K562 (cell line): ENCODE data around the gene CCDC97. TPM values are rescaled to one million over a fixed set of nuclear protein-coding genes. Genes with fewer than 3 reads are reported as not detected.

ENCODE experiments used
- CC2D1A ChIP-seq: fragments of 450-650 bp; IDR thresholded peaks from 2 replicates; pipeline ENCODE4 v1.6.1; 2017; ENCODE audit warnings: mild to moderate bottlenecking
- CREB3 ChIP-seq: fragments of 450-650 bp; conservative IDR thresholded peaks from 2 replicates; pipeline ENCODE4 v1.6.1; 2016; ENCODE audit warnings: missing genetic modification characterization, low read depth, mild to moderate bottlenecking, missing compliant biosample characterization, moderate library complexity
- CTCF ChIP-seq, 3 experiments: IDR thresholded peaks in 2 of 3; conservative IDR thresholded peaks in 1 of 3; 2 replicates each; pipeline ENCODE4 v1.5.1; 2011 to 2012; ENCODE audit warnings: low read length in 3 of 3, mild to moderate bottlenecking in 3 of 3, control low read depth in 2 of 3, improper control_type of control experiment in 1 of 3, inconsistent platforms in 1 of 3, low read depth in 1 of 3, mixed read lengths in 1 of 3, moderate library complexity in 1 of 3; ENCODE audit not compliant: insufficient read depth in 2 of 3
- HBP1 ChIP-seq: fragments of 450-650 bp; formaldehyde crosslinking; IDR thresholded peaks from 2 replicates; pipeline ENCODE4 v1.4.0; 2022; ENCODE audit warnings: missing genetic modification characterization
- HNRNPLL ChIP-seq: fragments of 200-400 bp; formaldehyde crosslinking; IDR thresholded peaks from 2 replicates; pipeline ENCODE4 v1.6.1; 2017; ENCODE audit warnings: low read length, low read depth, mild to moderate bottlenecking; ENCODE audit not compliant: poor library complexity, severe bottlenecking
- KDM4B ChIP-seq, 2 experiments: fragments of 450-650 bp in 1 of 2; sonication (generic) in 1 of 2; IDR thresholded peaks; 2 replicates each; pipeline ENCODE4 v1.6.1; 2016 to 2017; ENCODE audit warnings: borderline replicate concordance in 2 of 2, antibody characterized with exemption in 1 of 2, low read depth in 1 of 2, mild to moderate bottlenecking in 1 of 2
- KLF16 ChIP-seq: IDR thresholded peaks from 2 replicates; pipeline ENCODE4 v1.6.1; 2016; ENCODE audit warnings: antibody characterized with exemption
- NCOA2 ChIP-seq, 2 experiments: fragments of 450-650 bp; IDR thresholded peaks; 2 replicates each; pipeline ENCODE4 v1.6.1; 2018; ENCODE audit warnings: mild to moderate bottlenecking in 2 of 2, moderate library complexity in 1 of 2; ENCODE audit not compliant: partially characterized antibody in 2 of 2
- NEUROD1 ChIP-seq: fragments of 150-350 bp; IDR thresholded peaks from 2 replicates; pipeline ENCODE4 v1.6.1; 2014; ENCODE audit warnings: borderline replicate concordance, low read length, low read depth; ENCODE audit not compliant: partially characterized antibody
- NR2C2 ChIP-seq, 2 experiments: fragments of 200-800 bp in 1 of 2; sonication (Bioruptor generic) in 1 of 2; sonication (generic) in 1 of 2; formaldehyde crosslinking in 1 of 2; IDR thresholded peaks; 2 replicates each; pipeline versions ENCODE4 v1.6.1 to v1.8.0; 2016 to 2022; ENCODE audit warnings: mild to moderate bottlenecking in 1 of 2, missing compliant biosample characterization in 1 of 2, missing genetic modification characterization in 1 of 2, missing genetic modification reagents in 1 of 2
- PCBP1 ChIP-seq: fragments of 200-400 bp; formaldehyde crosslinking; IDR thresholded peaks from 2 replicates; pipeline ENCODE4 v1.6.1; 2018; ENCODE audit warnings: mild to moderate bottlenecking, low read depth, low read length; ENCODE audit not compliant: poor library complexity, severe bottlenecking
- SRF ChIP-seq, 2 experiments: fragments of 250-450, 450-650 bp in 1 of 2; sonication (Bioruptor Pico) in 1 of 2; sonication (generic) in 1 of 2; formaldehyde crosslinking; IDR thresholded peaks; 2 replicates each; pipeline versions ENCODE4 v1.5.0 to v1.5.1; 2020 to 2022; ENCODE audit warnings: mild to moderate bottlenecking in 1 of 2, missing genetic modification reagents in 1 of 2
- ZNF23 ChIP-seq: fragments of 250-450 bp; sonication (Bioruptor Pico); IDR thresholded peaks from 2 replicates; pipeline ENCODE4 v1.4.0; 2020; ENCODE audit warnings: mild to moderate bottlenecking
- ZNF398 ChIP-seq: fragments of 250-450 bp; sonication (Bioruptor Pico); IDR thresholded peaks from 2 replicates; pipeline ENCODE4 v1.8.0; 2021; ENCODE audit warnings: moderate library complexity, mild to moderate bottlenecking, inconsistent platforms
- ZNF449 ChIP-seq: fragments of 250-450 bp; sonication (Bioruptor Pico); IDR thresholded peaks from 2 replicates; pipeline ENCODE4 v1.8.0; 2022; ENCODE audit warnings: moderate library complexity, mild to moderate bottlenecking, inconsistent platforms
- polyA plus RNA-seq, 8 experiments: library from polyadenylated mRNA; depleted of rRNA in 4 of 8; stranded (reverse) in 5 of 8; unstranded in 3 of 8; fragments of >200 nt; fragmentation: Nextera tagmentation in 2 of 8; fragmentation: Illumina TruSeq in 1 of 8; extraction: Ambion mirVana in 2 of 8; extraction: Trizol in 1 of 8; gene quantifications; 2 replicates each; pipeline versions ENCODE4 v1.2.1 to v1.2.3, GENCODE V29; 2011 to 2014; ENCODE audit warnings: inconsistent platforms in 1 of 8, missing spikeins in 1 of 8
- total RNA-seq, 7 experiments: library from RNA; depleted of rRNA in 6 of 7; stranded (reverse); fragments of >200 nt in 6 of 7; fragmentation: Illumina TruSeq in 2 of 7; extraction: Trizol in 2 of 7; gene quantifications; 2 replicates each; pipeline versions ENCODE4 v1.2.1 to v1.2.3, GENCODE V29; 2011 to 2021; ENCODE audit warnings: low replicate concordance in 1 of 7

The CCDC97 gene
- total and polyA plus RNA-seq, 9 of the 15 experiments (the other 6 are each of a cell fraction or from before 2014, with no cell fraction given): 0.60 to 16.5 (median 7.0) TPM

- TF ChIP-seq SRF (CRISPR knock-in tag; IDR thresholded peaks at IDR 0.05): peak in 1 of 2 experiments; percentile 89; a peak in 2 of 4 replicates
- TF ChIP-seq CREB3 (tag): 0 out of 2 replicates have a peak, but pooled peaks have one; percentile 45
- TF ChIP-seq ZNF449 (CRISPR knock-in tag): no peak
- TF ChIP-seq CC2D1A: peak; percentile 82
- TF ChIP-seq NEUROD1: peak; percentile 25
- no peak for TF ChIP-seq PCBP1
- peak; percentile 66; the same call in 1 of the 2 replicates for TF ChIP-seq HBP1 (CRISPR knock-in tag)
- no peak for TF ChIP-seq ZNF398
- TF ChIP-seq HNRNPLL: peak; percentile 86
- TF ChIP-seq NCOA2 (IDR thresholded peaks at IDR 0.05; ENCODE audit: partially characterized antibody in 2 of 2): no peak
- no peak for TF ChIP-seq KDM4B (IDR thresholded peaks at IDR 0.05; ENCODE audit: borderline replicate concordance in 2 of 2, low read depth in 1 of 2)
- no peak for TF ChIP-seq ZNF23 (CRISPR knock-in tag)
- peak in 1 of 3 experiments; percentile 6; a peak in 1 of 6 replicates for TF ChIP-seq CTCF (IDR thresholded peaks at IDR 0.05 in 2 of 3, conservative IDR thresholded peaks at IDR 0.05 in 1 of 3; ENCODE audit: insufficient read depth in 2 of 3, low read depth in 1 of 3, low read length in 3 of 3)
- no peak for TF ChIP-seq KLF16
- TF ChIP-seq NR2C2 (CRISPR knock-in tag; IDR thresholded peaks at IDR 0.05): no peak
- peak; percentile 83 for TF ChIP-seq NR2C2 (tag; IDR thresholded peaks at IDR 0.05)
Measured at GRCh38 chr19:41363753-41364523, 54.0 kb downstream of the CCDC97 start, which contains the start of gene B9D2 (continued).
